Smooth muscle cell (in vitro differentiated cells): ENCODE measurements around the gene COL1A2. TPM values are rescaled to one million over a fixed set of nuclear protein-coding genes. Genes with fewer than 3 reads are reported as not detected.

ENCODE experiments used
- DNase-seq: peaks from one replicate; lab custom pipeline; 2025; ENCODE audit not compliant: unreplicated experiment; lab: John Stamatoyannopoulos, UW
- H2AFZ ChIP-seq: fragments of 200-600 bp; sonication (generic); 2 replicates; pipeline ENCODE4 v1.6.0; 2016; ENCODE audit warnings: antibody characterized with exemption, low read depth, mild to moderate bottlenecking
- H3F3A ChIP-seq: fragments of 200-600 bp; sonication (generic); 2 replicates; pipeline ENCODE4 v1.6.0; 2017; ENCODE audit warnings: antibody characterized with exemption, low read depth
- H3K27ac ChIP-seq: fragments of 200-600 bp; sonication (generic); 2 replicates; pipeline ENCODE4 v1.5.1; 2016; ENCODE audit warnings: low read depth, mild to moderate bottlenecking
- H3K27me3 ChIP-seq: fragments of 200-600 bp; sonication (generic); 2 replicates; pipeline ENCODE4 v1.6.1; 2016; ENCODE audit warnings: low read depth, mild to moderate bottlenecking
- H3K36me3 ChIP-seq: fragments of 200-600 bp; sonication (generic); 2 replicates; pipeline ENCODE4 v1.5.1; 2016; ENCODE audit warnings: low read depth
- H3K4me1 ChIP-seq: fragments of 200-600 bp; sonication (generic); 2 replicates; pipeline ENCODE4 v1.5.1; 2016; ENCODE audit warnings: low read depth
- H3K4me2 ChIP-seq: fragments of 200-600 bp; sonication (generic); 2 replicates; pipeline ENCODE4 v1.6.0; 2016; ENCODE audit warnings: mild to moderate bottlenecking
- H3K4me3 ChIP-seq: fragments of 200-600 bp; sonication (generic); 2 replicates; pipeline ENCODE4 v1.5.1; 2016; ENCODE audit warnings: mild to moderate bottlenecking
- H3K79me2 ChIP-seq: fragments of 200-600 bp; sonication (generic); 2 replicates; pipeline ENCODE4 v1.6.0; 2016; ENCODE audit warnings: low read depth, mild to moderate bottlenecking
- H3K9ac ChIP-seq: fragments of 200-600 bp; sonication (generic); 2 replicates; pipeline ENCODE4 v1.6.0; 2016; ENCODE audit warnings: low read depth
- H3K9me3 ChIP-seq: fragments of 200-600 bp; sonication (generic); replicated peaks from 2 replicates; pipeline ENCODE4 v1.5.1; 2016; ENCODE audit warnings: low read depth
- H4K20me1 ChIP-seq: fragments of 200-600 bp; sonication (generic); 2 replicates; pipeline ENCODE4 v1.6.0; 2016; ENCODE audit warnings: low read depth
- WGBS: methylation state at CpG from one replicate; pipeline ENCODE4 v1.1.7; 2016; ENCODE audit warnings: low lambda C conversion rate; 5-methylcytosine and 5-hydroxymethylcytosine counted together
- polyA plus RNA-seq: library from polyadenylated mRNA; unstranded; fragments of >200 nt; fragmentation: Nextera tagmentation; extraction: Ambion mirVana; gene quantifications from 2 replicates; pipeline ENCODE4 v1.2.1, GENCODE V29; 2016
- total RNA-seq: library from RNA; depleted of rRNA; stranded (reverse); fragments of >200 nt; gene quantifications from 2 replicates; pipeline ENCODE4 v1.2.3, GENCODE V29; 2014
- TF ChIP-seq, protein P1 (sequence below): fragments of 200-600 bp; sonication (generic); IDR thresholded peaks from 2 replicates; pipeline ENCODE4 v1.5.1; 2017; ENCODE audit warnings: borderline replicate concordance, mild to moderate bottlenecking, antibody characterized with exemption; ENCODE audit not compliant: insufficient read depth, poor library complexity, severe bottlenecking

Gene COL1A2
- total and polyA plus RNA-seq, 2 experiments from 2014 or later = 4,221 to 10,006 TPM

GRCh38 chr7:94351703-94352102, 43.0 kb upstream of the COL1A2 start:
- H3K27me3 ChIP-seq = no peaks in the 10 kb centered on the region
- 91% methylated on average over 4 of the region's 4 CpGs for WGBS

GRCh38 chr7:94352887-94353286, 41.8 kb upstream of the COL1A2 start:
- Histone ChIP-seq H3K9ac (no peak overlapping the region), H3F3A (peaks cover 8% of the 10 kb centered on the region), H3K36me3 (no peaks in the 10 kb centered on the region), H3K9me3 (no peaks in the 10 kb centered on the region), H3K4me1 (peaks cover 10% of the 10 kb centered on the region), H3K27me3 (no peaks in the 10 kb centered on the region), H3K4me2 (no peak overlapping the region), H2AFZ (no peak overlapping the region), H3K4me3 (no peak overlapping the region), H4K20me1 (no peaks in the 10 kb centered on the region), H3K27ac (no peak overlapping the region), H3K79me2 (no peaks in the 10 kb centered on the region)
- WGBS = 93% methylated on average over 7 of the region's 7 CpGs
- no peak for DNase-seq
- TF ChIP-seq, protein P1, sequence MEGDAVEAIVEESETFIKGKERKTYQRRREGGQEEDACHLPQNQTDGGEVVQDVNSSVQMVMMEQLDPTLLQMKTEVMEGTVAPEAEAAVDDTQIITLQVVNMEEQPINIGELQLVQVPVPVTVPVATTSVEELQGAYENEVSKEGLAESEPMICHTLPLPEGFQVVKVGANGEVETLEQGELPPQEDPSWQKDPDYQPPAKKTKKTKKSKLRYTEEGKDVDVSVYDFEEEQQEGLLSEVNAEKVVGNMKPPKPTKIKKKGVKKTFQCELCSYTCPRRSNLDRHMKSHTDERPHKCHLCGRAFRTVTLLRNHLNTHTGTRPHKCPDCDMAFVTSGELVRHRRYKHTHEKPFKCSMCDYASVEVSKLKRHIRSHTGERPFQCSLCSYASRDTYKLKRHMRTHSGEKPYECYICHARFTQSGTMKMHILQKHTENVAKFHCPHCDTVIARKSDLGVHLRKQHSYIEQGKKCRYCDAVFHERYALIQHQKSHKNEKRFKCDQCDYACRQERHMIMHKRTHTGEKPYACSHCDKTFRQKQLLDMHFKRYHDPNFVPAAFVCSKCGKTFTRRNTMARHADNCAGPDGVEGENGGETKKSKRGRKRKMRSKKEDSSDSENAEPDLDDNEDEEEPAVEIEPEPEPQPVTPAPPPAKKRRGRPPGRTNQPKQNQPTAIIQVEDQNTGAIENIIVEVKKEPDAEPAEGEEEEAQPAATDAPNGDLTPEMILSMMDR = no peak

More at GRCh38 chr7:94351703-94352102, 43.0 kb upstream of the COL1A2 start:
- H3K9ac ChIP-seq = no peak overlapping the region
- no peak for DNase-seq
- H3F3A ChIP-seq = peaks cover 8% of the 10 kb centered on the region
- no peaks in the 10 kb centered on the region for H4K20me1 ChIP-seq
- TF ChIP-seq, protein P1 = no peak
- no peaks in the 10 kb centered on the region for H3K79me2 ChIP-seq
- no peak overlapping the region for H3K27ac ChIP-seq
- no peaks in the 10 kb centered on the region for H3K36me3 ChIP-seq
- peaks cover 15% of the 10 kb centered on the region for H3K4me1 ChIP-seq
- H3K9me3 ChIP-seq = no peaks in the 10 kb centered on the region
- H3K4me3 ChIP-seq = no peak overlapping the region
- no peak overlapping the region for H3K4me2 ChIP-seq
- no peak overlapping the region for H2AFZ ChIP-seq

DNA sequence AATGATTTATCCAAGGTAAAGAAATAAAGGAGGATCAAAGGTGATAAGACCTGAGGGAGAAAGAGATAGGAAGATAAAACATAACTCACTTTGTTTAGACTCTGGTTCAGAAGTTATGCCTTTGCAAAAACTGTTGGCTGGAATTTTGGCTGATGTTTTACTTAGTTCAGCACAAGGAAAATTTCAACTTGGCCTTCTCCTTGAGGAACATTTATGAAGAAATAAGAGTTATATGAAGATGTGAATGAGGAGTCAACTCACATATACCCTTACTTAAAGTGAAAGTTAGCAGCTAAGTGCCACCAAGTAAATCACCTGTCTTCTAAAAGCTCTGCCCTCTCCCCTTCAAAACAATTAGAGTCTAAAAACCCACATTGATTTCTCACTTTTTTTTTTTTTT, 39.7 kb upstream of the COL1A2 start:
- no peaks in the 10 kb centered on the region for H3F3A ChIP-seq
- no peak overlapping the region for H3K4me2 ChIP-seq
- H3K4me3 ChIP-seq = no peak overlapping the region
- TF ChIP-seq, protein P1 = no peak
- H3K27me3 ChIP-seq = no peaks in the 10 kb centered on the region
- no peaks in the 10 kb centered on the region for H3K79me2 ChIP-seq
- no peaks in the 10 kb centered on the region for H3K4me1 ChIP-seq
- no peaks in the 10 kb centered on the region for H3K9me3 ChIP-seq
- no peak for DNase-seq
- no peak overlapping the region for H2AFZ ChIP-seq
- H4K20me1 ChIP-seq = no peaks in the 10 kb centered on the region
- H3K36me3 ChIP-seq = no peaks in the 10 kb centered on the region
- no peak overlapping the region for H3K9ac ChIP-seq
- no peak overlapping the region for H3K27ac ChIP-seq

DNA sequence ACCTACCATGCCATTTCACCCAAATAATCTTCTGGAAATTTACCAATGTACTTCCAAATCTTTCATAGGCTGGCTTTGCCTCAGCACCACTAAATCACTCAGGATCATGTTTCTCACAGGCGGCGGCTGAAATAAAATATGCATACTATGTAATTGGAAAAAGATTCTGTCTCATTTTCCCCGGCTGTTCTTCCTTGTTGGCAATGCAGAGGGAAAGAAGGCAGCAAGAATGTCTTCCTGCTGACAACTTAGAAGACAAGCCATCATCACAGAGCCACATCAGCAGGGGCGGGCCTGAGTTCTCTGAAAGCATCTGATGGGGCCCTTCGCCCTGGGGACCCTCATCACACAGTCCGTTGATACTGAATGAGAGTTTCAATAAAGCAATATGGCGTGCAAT, 39.2 kb upstream of the COL1A2 start:
- Histone ChIP-seq H3K27ac (no peak overlapping the region), H3K36me3 (no peaks in the 10 kb centered on the region), H3K4me3 (no peak overlapping the region), H3K9ac (no peak overlapping the region), H3K9me3 (no peaks in the 10 kb centered on the region), H3K27me3 (no peaks in the 10 kb centered on the region), H3K79me2 (no peaks in the 10 kb centered on the region), H3F3A (no peaks in the 10 kb centered on the region), H4K20me1 (no peaks in the 10 kb centered on the region), H3K4me1 (no peaks in the 10 kb centered on the region), H2AFZ (no peak overlapping the region), H3K4me2 (no peak overlapping the region)
- TF ChIP-seq, protein P1 = no peak
- WGBS = 89% methylated on average over 7 of the region's 7 CpGs
- no peak for DNase-seq
